GM12891 (cell line): ENCODE results near the gene TTC28.

Experiments
- PAX5 ChIP-seq: IDR thresholded peaks from 2 replicates; pipeline ENCODE4 v1.6.1; 2011; ENCODE audit warnings: low read length, moderate library complexity, mild to moderate bottlenecking; ENCODE audit not compliant: insufficient read depth, severe bottlenecking
- POLR2A ChIP-seq: IDR thresholded peaks from 2 replicates; pipeline ENCODE4 v1.6.1; 2011; ENCODE audit warnings: low read depth, low read length, control low read depth
- POLR2AphosphoS5 ChIP-seq: IDR thresholded peaks from 2 replicates; pipeline ENCODE4 v1.6.1; 2011; ENCODE audit warnings: low read depth, low read length, control low read depth
- POU2F2 ChIP-seq: IDR thresholded peaks from 2 replicates; pipeline ENCODE4 v1.6.1; 2011; ENCODE audit warnings: low read depth, mild to moderate bottlenecking, control low read depth, low read length, moderate library complexity
- SPI1 ChIP-seq: IDR thresholded peaks from 2 replicates; pipeline ENCODE4 v1.6.1; 2011; ENCODE audit warnings: low read depth, low read length, control low read depth
- TAF1 ChIP-seq: IDR thresholded peaks from 2 replicates; pipeline ENCODE4 v1.6.1; 2011; ENCODE audit warnings: low read depth, low read length, control low read depth

DNA sequence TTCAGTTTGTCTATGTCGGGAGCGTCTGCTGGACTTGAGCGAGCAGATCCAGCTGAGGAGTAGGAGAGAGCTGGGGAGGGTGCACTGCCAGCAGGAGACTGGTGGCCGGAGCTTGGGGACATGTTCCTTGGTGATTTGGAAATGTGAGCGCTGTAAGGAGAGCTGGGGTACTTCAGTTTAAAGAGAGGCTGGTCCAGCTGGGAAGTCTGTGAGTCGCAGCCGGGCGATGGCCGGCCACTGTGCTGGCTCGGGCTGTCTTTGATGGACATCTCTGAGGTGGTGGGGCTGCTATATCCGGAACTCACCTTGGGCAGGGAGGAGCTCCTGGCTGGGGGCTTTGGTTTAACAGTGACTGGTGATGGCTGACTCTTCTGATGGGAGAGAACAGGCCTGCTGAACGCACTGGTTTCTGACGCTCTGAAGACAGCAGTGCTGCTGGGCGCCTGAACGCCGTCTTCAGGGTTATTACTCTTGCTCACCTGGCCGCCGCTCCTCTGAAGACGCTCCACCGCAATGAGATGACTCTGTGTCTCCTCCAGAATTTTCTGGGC is 696.9 kb downstream of the TTC28 start:
- no peak for TF ChIP-seq POLR2A
- TF ChIP-seq POLR2AphosphoS5: no peak
- no peak for TF ChIP-seq TAF1
- no peak for TF ChIP-seq SPI1
- TF ChIP-seq PAX5: no peak
- TF ChIP-seq POU2F2: no peak
